Body of pancreas (tissue), 4 donors: Measurements from ENCODE around the gene SHLD3. TPM values are rescaled to one million over a fixed set of nuclear protein-coding genes. Genes with fewer than 3 reads are reported as not detected.
"Not testable (repeated sequence)": the region's sequence is repeated elsewhere in the genome, so short reads cannot be mapped to it uniquely, and the experiment has no call there.

Source experiments
- ATAC-seq: fragments of 150-250 bp; one replicate; pipeline ENCODE4 v1.9.1; 2016
- DNase-seq, 4 donors: peaks; one replicate each; pipeline ENCODE4 v3.0.0-alpha.2; 2019
- H3K27ac ChIP-seq, 4 donors: fragments of 200-600 bp; sonication (generic); 1 replicate in 3 of 4; 2 replicates in 1 of 4; pipeline versions ENCODE4 v1.5.1 to v1.6.1; 2016 to 2019; ENCODE audit warnings: mild to moderate bottlenecking in 1 of 4, mixed read lengths in 1 of 4, moderate library complexity in 1 of 4
- H3K27me3 ChIP-seq, 2 donors: fragments of 200-600 bp; sonication (generic); one replicate each; pipeline ENCODE4 v1.6.0; 2016; ENCODE audit warnings: mild to moderate bottlenecking in 1 of 2
- H3K36me3 ChIP-seq, 2 donors: fragments of 200-600 bp; sonication (generic); replicated peaks in 1 of 2; 2 replicates each; pipeline ENCODE4 v1.5.1; 2016; ENCODE audit warnings: low read depth in 2 of 2; ENCODE audit not compliant: insufficient read depth in 1 of 2
- H3K4me1 ChIP-seq: fragments of 200-600 bp; sonication (generic); one replicate; pipeline ENCODE4 v1.6.0; 2016
- H3K4me3 ChIP-seq, 2 donors: fragments of 200-600 bp; sonication (generic); 1 replicate in 1 of 2; 2 replicates in 1 of 2; pipeline ENCODE4 v1.5.1; 2016 to 2019
- H3K9me3 ChIP-seq, 3 donors: fragments of 200-600 bp; sonication (generic); 1 replicate in 2 of 3; 2 replicates in 1 of 3; pipeline ENCODE4 v1.5.1; 2016
- POLR2A ChIP-seq, 3 donors: fragments of 450-650 bp; IDR thresholded peaks; one replicate each; pipeline ENCODE4 v1.6.1; 2016; ENCODE audit warnings: antibody characterized with exemption in 3 of 3, mild to moderate bottlenecking in 2 of 3
- WGBS, 2 donors: methylation state at CpG; one replicate each; pipeline ENCODE4 v1.1.5; 2017; 5-methylcytosine and 5-hydroxymethylcytosine counted together
- intact Hi-C: fragments of 100-400 bp; cut with DNase I; formaldehyde crosslinking; loops from one replicate; pipeline ENCODE4 v1.15.1; 2023
- total RNA-seq, 2 donors: library from RNA; depleted of rRNA; stranded (reverse); fragments of >200 nt; gene quantifications; one replicate each; pipeline ENCODE4 v1.1.0, GENCODE V29; 2016
- TF ChIP-seq, protein P1 (sequence below), 7 experiments: fragments of 450-650 bp in 4 of 7; fragments of 200-600 bp in 3 of 7; sonication (generic) in 3 of 7; IDR thresholded peaks; one replicate each; pipeline ENCODE4 v1.5.1; 2016 to 2019; ENCODE audit warnings: antibody characterized with exemption in 7 of 7

Gene SHLD3, protein sequence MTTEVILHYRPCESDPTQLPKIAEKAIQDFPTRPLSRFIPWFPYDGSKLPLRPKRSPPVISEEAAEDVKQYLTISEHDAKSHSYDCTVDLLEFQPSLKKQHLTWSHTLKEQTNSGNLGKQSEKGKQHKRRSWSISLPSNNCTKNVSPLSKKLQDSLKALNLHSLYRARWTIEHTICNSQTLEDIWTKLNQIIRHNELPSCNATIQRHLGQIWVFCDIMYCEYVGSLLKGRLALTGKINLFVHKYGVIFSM
- total RNA-seq: 1 to 10 TPM; 1.0 to 3.6 TPM

DNA sequence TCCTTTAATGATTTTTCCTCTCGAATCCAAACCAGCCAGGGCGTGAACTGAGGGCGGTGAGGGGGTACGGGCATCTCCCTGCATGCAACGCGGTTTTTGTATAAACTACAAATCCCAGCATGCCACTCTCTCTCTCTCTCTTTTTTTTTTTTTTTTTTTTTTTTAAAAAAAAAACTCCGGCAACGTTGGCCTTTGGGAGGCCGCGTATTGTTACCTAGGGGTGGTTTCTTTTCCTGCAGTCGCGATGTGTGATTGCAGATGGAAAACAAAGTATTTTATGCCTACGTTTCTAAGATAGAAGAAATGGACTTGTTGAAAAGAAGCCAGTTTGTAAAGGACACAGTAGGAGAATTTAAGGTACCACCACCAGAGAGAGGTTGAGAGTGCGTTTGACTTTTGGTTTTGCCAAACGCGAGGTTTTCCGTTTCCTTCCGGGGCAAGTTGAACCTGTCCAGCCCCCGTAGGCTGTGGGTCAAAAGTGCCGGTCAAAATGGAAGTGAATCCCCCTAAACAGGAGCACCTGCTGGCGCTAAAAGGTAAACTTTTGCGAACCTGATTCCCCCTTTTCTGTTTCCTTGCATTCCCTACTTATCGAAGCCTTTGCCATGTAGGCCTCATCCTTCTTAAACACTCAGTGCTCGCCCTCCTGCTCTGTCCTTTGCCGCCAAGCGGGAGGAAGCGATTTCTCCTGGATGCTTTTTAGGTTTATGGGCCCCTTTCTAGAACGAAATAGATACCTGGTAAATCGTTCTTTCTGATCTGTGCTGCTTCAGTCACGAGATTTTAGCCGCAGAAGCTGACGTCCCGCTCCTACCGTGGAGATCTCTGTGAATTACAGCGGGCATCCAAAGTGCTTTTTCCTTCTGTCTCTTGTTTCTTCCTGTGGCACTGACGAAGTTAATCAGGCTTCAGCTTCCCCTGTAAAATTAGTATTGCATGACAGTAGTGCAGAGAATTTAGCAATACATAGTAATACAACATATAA is at the start of gene SHLD3, which contains the start of gene TRAPPC13:
Gene SHLD3, plus strand, starts transcription at position 457 of the 985 bp plus-strand sequence. CDS start 4,561 bp downstream, outside the sequence.
Gene TRAPPC13, plus strand, starts transcription at position 457 of the 985 bp plus-strand sequence. Its CDS starts 34 bp downstream, at position 491.
- intact Hi-C loops: no loop called here
- WGBS, 2 donors: 0 to 1% methylated on average over 36 of the region's 36 CpGs
- peak; percentile 91 for ATAC-seq

DNA sequence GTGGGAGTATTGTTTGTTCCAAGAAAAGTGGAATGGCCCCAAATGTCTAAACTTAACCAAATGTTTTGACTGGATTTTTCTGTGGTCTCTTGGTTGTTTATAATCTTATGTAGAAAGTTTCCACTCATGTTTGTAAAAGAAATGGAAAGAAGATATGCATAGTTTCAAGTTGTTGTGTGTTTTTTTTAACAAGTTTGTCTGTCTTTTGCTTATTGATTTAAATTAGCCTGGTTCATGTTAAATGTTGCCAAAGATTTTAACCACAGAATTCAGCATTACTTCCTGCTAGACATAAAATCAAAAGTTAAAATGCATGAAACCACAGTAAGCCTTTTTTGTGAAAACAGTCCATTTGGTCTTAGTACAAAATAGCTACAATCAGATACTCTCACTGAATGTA is 47.7 kb upstream of the SHLD3 start:
- Histone ChIP-seq H3K27ac (no peak overlapping the region), H3K9me3 (no peaks in the 10 kb centered on the region), H3K4me1 (no peaks in the 10 kb centered on the region), H3K4me3 (no peak overlapping the region), H3K36me3 (peaks cover 0 to 2% of the 10 kb centered on the region in 2 donors), H3K27me3 (no peaks in the 10 kb centered on the region)
- no peak for DNase-seq
- no peak for ATAC-seq
- TF ChIP-seq POLR2A (IDR thresholded peaks at IDR 0.05): no peak
- TF ChIP-seq, protein P1, sequence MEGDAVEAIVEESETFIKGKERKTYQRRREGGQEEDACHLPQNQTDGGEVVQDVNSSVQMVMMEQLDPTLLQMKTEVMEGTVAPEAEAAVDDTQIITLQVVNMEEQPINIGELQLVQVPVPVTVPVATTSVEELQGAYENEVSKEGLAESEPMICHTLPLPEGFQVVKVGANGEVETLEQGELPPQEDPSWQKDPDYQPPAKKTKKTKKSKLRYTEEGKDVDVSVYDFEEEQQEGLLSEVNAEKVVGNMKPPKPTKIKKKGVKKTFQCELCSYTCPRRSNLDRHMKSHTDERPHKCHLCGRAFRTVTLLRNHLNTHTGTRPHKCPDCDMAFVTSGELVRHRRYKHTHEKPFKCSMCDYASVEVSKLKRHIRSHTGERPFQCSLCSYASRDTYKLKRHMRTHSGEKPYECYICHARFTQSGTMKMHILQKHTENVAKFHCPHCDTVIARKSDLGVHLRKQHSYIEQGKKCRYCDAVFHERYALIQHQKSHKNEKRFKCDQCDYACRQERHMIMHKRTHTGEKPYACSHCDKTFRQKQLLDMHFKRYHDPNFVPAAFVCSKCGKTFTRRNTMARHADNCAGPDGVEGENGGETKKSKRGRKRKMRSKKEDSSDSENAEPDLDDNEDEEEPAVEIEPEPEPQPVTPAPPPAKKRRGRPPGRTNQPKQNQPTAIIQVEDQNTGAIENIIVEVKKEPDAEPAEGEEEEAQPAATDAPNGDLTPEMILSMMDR (IDR thresholded peaks at IDR 0.05): no peak
- intact Hi-C loops: no loop called here

More for the DNA sequence above, at the start of gene SHLD3, which contains the start of gene TRAPPC13:
- Histone ChIP-seq H3K27ac (peak within 1 kb of the TSS; percentile 54 to 89 (median 70)), H3K36me3 (no peaks in the 10 kb centered on the region), H3K4me3 (peak within 1 kb of the TSS; percentile 80 to 85), H3K9me3 (no peaks in the 10 kb centered on the region), H3K27me3 (no peaks in the 10 kb centered on the region), H3K4me1 (peaks cover 30% of the 10 kb centered on the region)
- peak in 1 of 3 donors; percentile 21 for TF ChIP-seq POLR2A (IDR thresholded peaks at IDR 0.05)
- TF ChIP-seq, protein P1 (IDR thresholded peaks at IDR 0.05): peak in 4 of 7 experiments; percentile 12 to 32 (median 22)
- DNase-seq: peak; percentile 80 to 91 (median 87)

DNA sequence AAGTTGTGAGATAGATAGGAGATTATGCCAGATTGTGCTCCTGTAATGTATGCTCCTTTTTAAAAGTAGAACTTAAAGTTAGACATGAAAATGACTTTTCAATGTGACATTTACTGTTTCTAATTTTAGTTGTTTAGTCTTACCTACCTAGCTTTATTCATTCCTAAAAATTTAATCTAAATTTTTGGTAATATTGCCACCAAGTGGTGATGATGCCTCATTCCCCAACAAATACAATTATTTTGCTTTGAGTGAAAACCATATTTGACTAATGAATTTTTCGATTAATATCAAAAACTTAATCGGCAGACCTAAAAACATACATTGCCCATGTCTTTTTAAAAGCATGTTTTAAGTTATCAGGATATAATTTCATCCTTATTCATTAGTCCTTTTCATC is 36.1 kb upstream of the SHLD3 start:
- DNase-seq (no peak), ATAC-seq (no peak)
- Histone ChIP-seq H3K4me1 (no peaks in the 10 kb centered on the region), H3K27me3 (no peaks in the 10 kb centered on the region), H3K36me3 (peaks cover 0 to 27% of the 10 kb centered on the region in 2 donors), H3K4me3 (no peak overlapping the region), H3K27ac (no peak overlapping the region), H3K9me3 (no peaks in the 10 kb centered on the region)
- WGBS, 2 donors: 79 to 88% methylated on average over 2 of the region's 2 CpGs
- TF ChIP-seq, protein P1 (IDR thresholded peaks at IDR 0.05): no peak
- TF ChIP-seq POLR2A (IDR thresholded peaks at IDR 0.05): no peak
- intact Hi-C loops: no loop called here

DNA sequence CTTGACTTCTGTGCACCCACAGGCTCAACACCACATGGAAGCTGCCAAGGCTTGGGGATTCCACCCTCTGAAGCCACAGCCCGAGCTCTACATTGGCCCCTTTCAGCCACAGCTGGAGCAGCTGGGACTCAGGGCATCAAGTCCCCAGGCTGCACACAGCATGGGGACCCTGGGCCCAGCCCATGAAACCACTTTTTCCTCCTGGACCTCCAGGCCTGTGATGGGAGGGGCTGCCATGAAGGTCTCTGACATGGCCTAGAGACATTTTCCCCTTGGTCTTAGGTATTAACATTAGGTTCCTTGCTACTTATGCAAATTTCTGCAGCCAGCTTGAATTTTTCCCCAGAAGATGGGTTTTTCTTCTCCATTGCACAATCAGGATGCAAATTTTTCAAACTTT is 23.1 kb upstream of the SHLD3 start:
- H3K4me1 ChIP-seq, H3K27ac ChIP-seq, H3K27me3 ChIP-seq, ATAC-seq, DNase-seq, H3K4me3 ChIP-seq, intact Hi-C loops, H3K9me3 ChIP-seq: not testable (repeated sequence)
- peaks cover 0 to 11% of the 10 kb centered on the region in 2 donors for H3K36me3 ChIP-seq
- WGBS, 2 donors: 92 to 100% methylated on average over 1 of the region's 1 CpG

DNA sequence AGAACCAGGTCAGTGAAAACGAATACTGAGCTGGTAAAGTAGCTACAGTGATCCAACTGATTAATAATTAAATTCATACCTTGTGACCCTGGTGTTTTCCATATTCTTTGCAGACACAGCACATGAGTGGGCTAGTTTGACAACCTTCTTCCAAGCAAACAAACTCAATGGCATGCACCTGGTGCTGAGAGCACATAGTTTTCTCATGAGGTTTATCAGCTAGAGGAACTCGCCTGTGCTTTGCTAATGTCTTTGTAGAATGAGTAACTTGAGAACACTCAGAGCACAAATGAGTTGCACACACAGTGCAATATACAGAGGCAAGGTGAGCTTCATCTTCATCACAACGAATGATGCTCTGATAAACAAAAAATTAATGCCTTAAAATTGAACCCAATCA is 13.3 kb upstream of the SHLD3 start:
- peaks cover 0 to 25% of the 10 kb centered on the region in 2 donors for H3K36me3 ChIP-seq

More for the DNA sequence above, 13.3 kb upstream of the SHLD3 start:
- WGBS, 2 donors: 14 to 22% methylated on average over 3 of the region's 3 CpGs
- Histone ChIP-seq H3K27ac (peak overlapping the region; percentile 33 to 70 (median 66)), H3K4me1 (peaks cover 22% of the 10 kb centered on the region), H3K9me3 (no peaks in the 10 kb centered on the region), H3K4me3 (no peak overlapping the region), H3K27me3 (no peaks in the 10 kb centered on the region)
- no peak for TF ChIP-seq POLR2A (IDR thresholded peaks at IDR 0.05)
- TF ChIP-seq, protein P1 (IDR thresholded peaks at IDR 0.05): no peak
- DNase-seq (peak; percentile 42 to 79 (median 67)), ATAC-seq (peak; percentile 98)
- intact Hi-C loops: no loop called here
